T-helper 9 cell (primary cell): ENCODE measurements around the gene SLC22A3.
"Not testable (repeated sequence)": the region's sequence is repeated elsewhere in the genome, so short reads cannot be mapped to it uniquely, and the experiment has no call there.

Experiments used
- DNase-seq: peaks from one replicate; pipeline ENCODE4 v3.0.0-alpha.2; 2020

Gene SLC22A3

GRCh38 chr6:160449787-160450186 lies 101.6 kb downstream of the SLC22A3 start:
- not testable (repeated sequence) for DNase-seq

- DNase-seq, result no peak
These were observed 102.7 kb downstream of the SLC22A3 start for GRCh38 chr6:160450849-160451248.

GRCh38 chr6:160454303-160454702 lies 106.1 kb downstream of the SLC22A3 start:
- DNase-seq, result no peak

- no peak for DNase-seq
These were observed 106.9 kb downstream of the SLC22A3 start for GRCh38 chr6:160455081-160455480.

GRCh38 chr6:160455541-160456213 lies 107.5 kb downstream of the SLC22A3 start:
- peak; percentile 60 for DNase-seq

GRCh38 chr6:160456214-160456546 lies 108.0 kb downstream of the SLC22A3 start:
- DNase-seq, result no peak

- DNase-seq, result no peak
These were observed 109.6 kb downstream of the SLC22A3 start for GRCh38 chr6:160457823-160458222.

- DNase-seq, result no peak
These were observed 113.5 kb downstream of the SLC22A3 start for GRCh38 chr6:160461641-160462040.

GRCh38 chr6:160462116-160462515 lies 113.9 kb downstream of the SLC22A3 start:
- DNase-seq, result no peak

- DNase-seq, result peak; percentile 39
These were observed 114.5 kb downstream of the SLC22A3 start for GRCh38 chr6:160462551-160463109.

- no peak for DNase-seq
These were observed 116.6 kb downstream of the SLC22A3 start for GRCh38 chr6:160464744-160465143.

- DNase-seq, result not testable (repeated sequence)
These were observed 119.2 kb downstream of the SLC22A3 start for GRCh38 chr6:160467261-160467871.

- DNase-seq, result no peak
These were observed 121.0 kb downstream of the SLC22A3 start for GRCh38 chr6:160469153-160469552.

- DNase-seq, result not testable (repeated sequence)
These were observed 127.9 kb downstream of the SLC22A3 start for GRCh38 chr6:160476056-160476455.

GRCh38 chr6:160477072-160477471 lies 128.9 kb downstream of the SLC22A3 start:
- not testable (repeated sequence) for DNase-seq

GRCh38 chr6:160477901-160478300 lies 129.7 kb downstream of the SLC22A3 start:
- no peak for DNase-seq

- DNase-seq, result no peak
These were observed 138.9 kb downstream of the SLC22A3 start for GRCh38 chr6:160487116-160487515.

GRCh38 chr6:160489091-160489490 lies 140.9 kb downstream of the SLC22A3 start:
- DNase-seq, result no peak

- DNase-seq, result no peak
These were observed 146.4 kb downstream of the SLC22A3 start for GRCh38 chr6:160494576-160494975.

- no peak for DNase-seq
These were observed 152.5 kb downstream of the SLC22A3 start for GRCh38 chr6:160500639-160501038.
